ENCODE results near the gene MEGF11.

The MEGF11 gene

DNA sequence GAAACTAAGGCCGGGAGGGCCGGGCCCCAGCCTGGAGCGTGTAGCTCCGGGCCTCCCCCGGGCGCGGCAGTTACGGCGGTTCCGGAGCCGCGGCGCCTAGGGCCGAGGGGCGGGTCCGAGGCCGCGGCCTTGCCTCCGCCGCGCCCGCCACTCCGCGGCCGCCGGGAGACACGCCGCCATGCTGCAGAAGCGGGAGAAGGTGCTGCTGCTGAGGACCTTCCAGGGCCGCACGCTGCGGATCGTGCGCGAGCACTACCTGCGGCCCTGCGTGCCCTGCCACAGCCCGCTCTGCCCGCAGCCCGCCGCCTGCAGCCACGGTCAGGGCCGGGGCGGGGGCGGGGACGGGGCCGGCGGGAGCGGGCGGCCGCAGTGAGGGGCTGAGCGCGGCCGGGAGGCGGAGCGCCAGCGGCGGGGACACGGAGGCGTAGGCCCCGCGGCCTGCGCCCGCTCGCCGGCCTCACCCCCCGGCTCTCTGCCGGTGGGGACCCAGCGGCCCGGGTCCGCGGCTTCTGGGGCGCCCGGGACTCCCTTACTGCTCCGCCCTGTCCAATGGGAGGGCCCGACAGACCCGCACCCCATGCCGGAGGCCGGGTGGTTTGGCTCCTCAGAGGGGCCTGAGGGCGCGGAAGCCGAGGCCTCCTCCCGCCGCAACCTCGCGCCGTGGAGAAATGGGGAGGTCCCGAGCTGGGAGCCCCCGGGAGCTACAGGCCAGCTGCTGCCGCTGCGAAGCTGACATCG, 40.0 kb upstream of the MEGF11 start, which contains the start of gene DIS3L:
DIS3L (plus strand) TSS at position 150 of the 738 bp plus-strand sequence; CDS start at position 179, 29 bp downstream.
- DNase-seq (ENCODE audit: extremely low spot score): peak; percentile 85
- CTCF ChIA-PET: interaction anchor here (0.6 to 5.3 kb wide), 5 partner anchors 10 to 973 kb away, joined by 3 to 28 read pairs (median 3); partner anchors contain the start of gene SNAPC5
- TF ChIP-seq, protein P1, sequence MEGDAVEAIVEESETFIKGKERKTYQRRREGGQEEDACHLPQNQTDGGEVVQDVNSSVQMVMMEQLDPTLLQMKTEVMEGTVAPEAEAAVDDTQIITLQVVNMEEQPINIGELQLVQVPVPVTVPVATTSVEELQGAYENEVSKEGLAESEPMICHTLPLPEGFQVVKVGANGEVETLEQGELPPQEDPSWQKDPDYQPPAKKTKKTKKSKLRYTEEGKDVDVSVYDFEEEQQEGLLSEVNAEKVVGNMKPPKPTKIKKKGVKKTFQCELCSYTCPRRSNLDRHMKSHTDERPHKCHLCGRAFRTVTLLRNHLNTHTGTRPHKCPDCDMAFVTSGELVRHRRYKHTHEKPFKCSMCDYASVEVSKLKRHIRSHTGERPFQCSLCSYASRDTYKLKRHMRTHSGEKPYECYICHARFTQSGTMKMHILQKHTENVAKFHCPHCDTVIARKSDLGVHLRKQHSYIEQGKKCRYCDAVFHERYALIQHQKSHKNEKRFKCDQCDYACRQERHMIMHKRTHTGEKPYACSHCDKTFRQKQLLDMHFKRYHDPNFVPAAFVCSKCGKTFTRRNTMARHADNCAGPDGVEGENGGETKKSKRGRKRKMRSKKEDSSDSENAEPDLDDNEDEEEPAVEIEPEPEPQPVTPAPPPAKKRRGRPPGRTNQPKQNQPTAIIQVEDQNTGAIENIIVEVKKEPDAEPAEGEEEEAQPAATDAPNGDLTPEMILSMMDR (IDR thresholded peaks at IDR 0.05; ENCODE audit: control extremely low read depth, extremely low read depth, low read depth, missing control alignments): no peak
- POLR2A ChIA-PET: no interaction called here

DNA sequence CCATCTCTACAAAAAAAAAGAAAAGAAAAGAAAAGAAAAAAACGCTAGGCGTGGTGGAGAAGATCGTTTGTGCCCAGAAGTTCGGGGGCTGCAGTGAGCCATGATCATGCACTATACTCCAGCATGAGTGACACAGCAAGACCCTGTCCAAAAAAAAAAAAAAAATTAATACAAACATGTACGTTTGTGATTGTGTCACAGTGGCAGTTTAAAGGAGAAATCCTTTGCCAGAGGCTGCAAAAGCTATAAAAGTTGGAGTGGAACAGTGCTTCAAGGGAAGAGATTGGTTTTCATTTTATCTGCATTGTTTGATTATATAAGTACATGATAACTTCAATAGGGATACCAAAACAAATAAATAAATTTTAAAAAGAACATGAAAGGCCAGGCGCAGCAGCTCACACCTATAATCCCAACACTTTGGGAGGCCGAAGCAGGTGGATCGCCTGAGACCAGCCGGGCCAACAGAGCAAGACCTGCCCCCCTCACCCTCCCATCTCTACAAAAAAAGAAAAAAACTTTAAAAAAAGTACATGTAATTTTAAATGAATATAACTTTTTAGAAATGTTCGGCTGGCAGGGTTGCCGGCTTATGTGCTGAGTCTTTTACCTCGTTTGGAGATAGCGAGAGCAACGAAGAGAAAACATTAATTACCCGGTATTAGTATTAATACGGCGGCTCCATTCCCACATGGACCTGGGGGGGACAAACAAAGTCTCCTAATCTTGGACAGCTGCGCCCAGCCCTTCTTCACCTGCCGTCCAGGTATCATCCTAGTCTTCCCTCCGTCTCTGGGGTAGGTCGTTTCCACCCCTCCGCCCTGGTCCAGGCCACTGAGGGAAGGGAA, 39.2 kb upstream of the MEGF11 start:
- DNase-seq (ENCODE audit: extremely low spot score): no peak
- ChIA-PET CTCF (interaction anchor here (0.6 to 5.3 kb wide), 6 partner anchors 24 to 973 kb away, joined by 3 to 28 read pairs (median 3); partner anchors contain the start of genes MEGF11 and SNAPC5), POLR2A (no interaction called here)
- TF ChIP-seq, protein P1 (IDR thresholded peaks at IDR 0.05; ENCODE audit: control extremely low read depth, extremely low read depth, low read depth, missing control alignments): no peak

DNA sequence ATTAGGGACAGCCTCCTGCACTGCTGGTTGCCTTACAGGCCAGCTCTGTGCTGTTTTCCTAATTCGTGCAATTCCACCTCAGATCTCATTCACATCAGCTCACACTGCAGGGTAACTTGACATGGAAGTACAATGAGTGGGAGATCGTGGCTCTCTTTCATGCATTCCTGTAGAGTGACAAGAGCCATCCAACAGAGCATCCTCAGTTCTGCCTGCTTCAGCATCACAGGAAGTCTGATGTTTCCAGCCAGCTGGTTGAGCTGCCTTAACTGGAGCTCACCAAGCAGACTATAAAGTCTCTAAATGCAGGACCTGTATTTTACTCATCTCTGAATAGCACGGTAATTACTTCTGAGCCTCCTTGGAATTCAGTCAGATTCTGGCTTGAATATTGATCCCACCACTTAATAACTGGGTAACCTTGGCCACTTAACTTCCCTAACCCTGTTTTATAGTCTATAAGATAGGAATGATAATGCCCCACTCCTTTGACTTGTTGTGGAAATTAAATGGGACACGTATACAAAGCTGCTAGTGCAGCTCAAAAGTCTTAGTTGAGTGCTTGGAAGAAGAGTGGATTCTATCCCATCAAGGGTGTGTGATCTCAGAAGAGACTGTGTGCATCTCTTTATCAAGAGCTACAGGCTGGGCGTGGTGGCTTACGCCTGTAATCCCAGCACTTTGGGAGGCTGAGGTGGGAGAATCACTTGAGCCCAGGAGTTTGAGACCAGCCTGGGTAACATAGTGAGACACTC, 38.4 kb upstream of the MEGF11 start:
- ChIA-PET POLR2A (no interaction called here), CTCF (interaction anchor here (0.8 to 5.3 kb wide), 5 partner anchors 21 to 206 kb away, joined by 3 to 28 read pairs (median 4); partner anchors contain the start of genes MEGF11 and SNAPC5)
- DNase-seq (ENCODE audit: extremely low spot score): no peak
- TF ChIP-seq, protein P1 (IDR thresholded peaks at IDR 0.05; ENCODE audit: control extremely low read depth, extremely low read depth, low read depth, missing control alignments): no peak

DNA sequence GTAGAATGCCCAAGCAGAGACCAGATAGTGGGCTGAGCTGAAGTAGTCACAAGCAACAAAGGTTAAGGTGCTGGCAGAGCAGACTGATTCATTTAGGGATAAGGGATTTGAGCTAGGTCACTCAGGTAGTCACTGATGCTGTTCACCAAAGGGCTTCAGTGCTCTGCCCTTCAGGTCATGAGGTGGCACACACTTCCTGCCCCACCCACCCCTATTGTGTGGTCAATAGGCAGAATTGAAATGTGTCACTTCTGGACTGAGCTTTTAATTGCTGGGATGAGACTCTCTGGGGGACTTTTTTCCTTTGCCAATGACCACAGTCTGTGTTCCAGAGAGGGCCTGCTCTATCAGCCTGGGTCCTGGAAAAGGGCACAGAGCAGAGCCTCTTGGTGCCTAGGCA, 37.0 kb upstream of the MEGF11 start:
- ChIA-PET CTCF (interaction anchor here (0.6 to 1.3 kb wide), 4 partner anchors 12 to 428 kb away, joined by 3 to 5 read pairs (median 4); partner anchors contain the start of genes RAB11A and SNAPC5), POLR2A (no interaction called here)
- no peak for DNase-seq (ENCODE audit: extremely low spot score)
- TF ChIP-seq, protein P1 (IDR thresholded peaks at IDR 0.05; ENCODE audit: control extremely low read depth, extremely low read depth, low read depth, missing control alignments): no peak

DNA sequence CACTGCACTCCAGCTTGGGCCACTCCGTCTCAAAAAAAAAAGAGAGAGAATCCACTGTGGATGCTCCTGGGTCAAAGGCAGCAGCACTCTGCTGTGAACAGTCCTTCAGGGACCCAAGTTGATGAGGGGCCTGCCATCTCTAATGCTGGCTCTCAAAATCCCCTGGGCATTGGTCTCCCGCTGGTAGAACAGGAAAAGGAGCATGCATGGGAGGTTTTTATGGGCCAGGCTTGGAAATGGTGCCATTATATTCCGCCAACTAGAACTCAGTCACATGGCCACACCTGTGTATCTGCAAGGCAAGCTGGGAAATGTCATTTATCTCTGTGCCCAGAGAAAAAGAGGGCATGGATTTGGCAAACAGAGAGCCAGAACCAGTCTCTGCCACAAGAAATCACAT, 36.5 kb upstream of the MEGF11 start:
- no peak for DNase-seq (ENCODE audit: extremely low spot score)
- TF ChIP-seq, protein P1 (IDR thresholded peaks at IDR 0.05; ENCODE audit: control extremely low read depth, extremely low read depth, low read depth, missing control alignments): no peak
- CTCF ChIA-PET: interaction anchor here (0.6 to 2.6 kb wide), 3 partner anchors 7 to 421 kb away, joined by 3 to 10 read pairs (median 4); partner anchors contain the start of gene RAB11A
- POLR2A ChIA-PET: no interaction called here
